Measurements from ENCODE around the gene ZFYVE27.

The ZFYVE27 gene

GRCh38 chr10:97715259-97715874 is 21.6 kb upstream of the ZFYVE27 start:
- no peak for DNase-seq

GRCh38 chr10:97717627-97718026 is 19.3 kb upstream of the ZFYVE27 start:
- no peak for DNase-seq

GRCh38 chr10:97718178-97718577 is 18.8 kb upstream of the ZFYVE27 start:
- DNase-seq, result no peak

- no peak for DNase-seq
Observed at GRCh38 chr10:97718659-97719142, 18.2 kb upstream of the ZFYVE27 start.

GRCh38 chr10:97719602-97720001 is 17.3 kb upstream of the ZFYVE27 start:
- DNase-seq, result no peak

- DNase-seq, result no peak
Observed at GRCh38 chr10:97721871-97722780, 14.8 kb upstream of the ZFYVE27 start.

- DNase-seq, result no peak
Observed at GRCh38 chr10:97723001-97723400, 13.9 kb upstream of the ZFYVE27 start.

GRCh38 chr10:97724341-97724941 is 12.5 kb upstream of the ZFYVE27 start:
- DNase-seq, result no peak

- DNase-seq, result no peak
Observed at GRCh38 chr10:97726636-97727178, 10.2 kb upstream of the ZFYVE27 start.

- DNase-seq, result no peak
Observed at GRCh38 chr10:97729014-97729413, 7.9 kb upstream of the ZFYVE27 start.

GRCh38 chr10:97731346-97732051 is 5.4 kb upstream of the ZFYVE27 start:
- DNase-seq, result no peak

GRCh38 chr10:97732052-97732359 is 4.9 kb upstream of the ZFYVE27 start:
- DNase-seq, result no peak

GRCh38 chr10:97733256-97733655 is 3.7 kb upstream of the ZFYVE27 start:
- no peak for DNase-seq

- DNase-seq, result no peak
Observed at GRCh38 chr10:97734021-97734420, 2.9 kb upstream of the ZFYVE27 start.

GRCh38 chr10:97736403-97736901 is 476 bp upstream of the ZFYVE27 start:
- DNase-seq, result no peak

- no peak for DNase-seq
Observed at GRCh38 chr10:97737770-97738265, 890 bp downstream of the ZFYVE27 start.

- DNase-seq, result no peak
Observed at GRCh38 chr10:97738616-97739015, 1.7 kb downstream of the ZFYVE27 start.

GRCh38 chr10:97740613-97741012 is 3.7 kb downstream of the ZFYVE27 start:
- DNase-seq, result no peak

- no peak for DNase-seq
Observed at GRCh38 chr10:97743169-97743943, 6.4 kb downstream of the ZFYVE27 start.

- DNase-seq, result no peak
Observed at GRCh38 chr10:97744405-97745035, 7.6 kb downstream of the ZFYVE27 start.

GRCh38 chr10:97747573-97747972 is 10.6 kb downstream of the ZFYVE27 start:
- no peak for DNase-seq
